Hepatocyte (in vitro differentiated cells): ENCODE data around the gene GPM6B. TPM values are rescaled to one million over a fixed set of nuclear protein-coding genes. Genes with fewer than 3 reads are reported as not detected.

Experiments
- DNase-seq: peaks from one replicate; pipeline ENCODE4 v3.0.0-alpha.2; 2016; ENCODE audit warnings: low spot score
- H2AFZ ChIP-seq: fragments of 200-600 bp; sonication (generic); 2 replicates; pipeline ENCODE4 v1.6.0; 2016; ENCODE audit warnings: antibody characterized with exemption, mild to moderate bottlenecking
- H3K27ac ChIP-seq: fragments of 200-600 bp; sonication (generic); 2 replicates; pipeline ENCODE4 v1.5.1; 2016; ENCODE audit warnings: mild to moderate bottlenecking
- H3K27me3 ChIP-seq: fragments of 200-600 bp; sonication (generic); 2 replicates; pipeline ENCODE4 v1.6.1; 2016
- H3K36me3 ChIP-seq: fragments of 200-600 bp; sonication (generic); replicated peaks from 2 replicates; pipeline ENCODE4 v1.5.1; 2016; ENCODE audit warnings: low read depth; ENCODE audit not compliant: insufficient read depth
- H3K4me1 ChIP-seq: fragments of 200-600 bp; sonication (generic); 2 replicates; pipeline ENCODE4 v1.5.1; 2016; ENCODE audit warnings: mild to moderate bottlenecking, moderate library complexity; ENCODE audit not compliant: insufficient read depth
- H3K4me2 ChIP-seq: fragments of 200-600 bp; sonication (generic); 2 replicates; pipeline ENCODE4 v1.6.0; 2016
- H3K4me3 ChIP-seq: fragments of 200-600 bp; sonication (generic); 2 replicates; pipeline ENCODE4 v1.5.1; 2016; ENCODE audit warnings: mild to moderate bottlenecking
- H3K79me2 ChIP-seq: fragments of 200-600 bp; sonication (generic); 2 replicates; pipeline ENCODE4 v1.6.0; 2017; ENCODE audit warnings: mild to moderate bottlenecking
- H3K9me2 ChIP-seq: fragments of 200-600 bp; sonication (generic); replicated peaks from 2 replicates; pipeline ENCODE4 v1.6.0; 2017; ENCODE audit warnings: mild to moderate bottlenecking; ENCODE audit not compliant: insufficient read depth
- H3K9me3 ChIP-seq: fragments of 200-600 bp; sonication (generic); 2 replicates; pipeline ENCODE4 v1.5.1; 2016; ENCODE audit warnings: low read depth, mild to moderate bottlenecking
- H4K20me1 ChIP-seq: fragments of 200-600 bp; sonication (generic); 2 replicates; pipeline ENCODE4 v1.6.0; 2016; ENCODE audit warnings: mild to moderate bottlenecking; ENCODE audit not compliant: insufficient read depth, poor library complexity, severe bottlenecking
- EZH2 ChIP-seq: fragments of 200-600 bp; sonication (generic); IDR thresholded peaks from 2 replicates; pipeline ENCODE4 v1.6.1; 2016; ENCODE audit warnings: antibody characterized with exemption, mild to moderate bottlenecking, borderline replicate concordance
- EZH2phosphoT487 ChIP-seq: fragments of 200-600 bp; sonication (generic); IDR thresholded peaks from one replicate; pipeline ENCODE4 v1.6.1; 2018; ENCODE audit warnings: antibody characterized with exemption, mild to moderate bottlenecking, low read depth, moderate library complexity; ENCODE audit not compliant: unreplicated experiment, severe bottlenecking
- WGBS: methylation state at CpG from one replicate; pipeline ENCODE4 v1.1.6; 2016; ENCODE audit warnings: low lambda C conversion rate; ENCODE audit errors: missing lambda C conversion rate; 5-methylcytosine and 5-hydroxymethylcytosine counted together
- polyA plus RNA-seq: library from polyadenylated mRNA; unstranded; fragments of >200 nt; fragmentation: Nextera tagmentation; extraction: Ambion mirVana; gene quantifications from 2 replicates; pipeline ENCODE4 v1.2.1, GENCODE V29; 2016
- total RNA-seq: library from RNA; depleted of rRNA; stranded (reverse); fragments of >200 nt; gene quantifications from 2 replicates; pipeline ENCODE4 v1.2.3, GENCODE V29; 2014
- TF ChIP-seq, protein P1 (sequence below): fragments of 200-600 bp; sonication (generic); IDR thresholded peaks from 2 replicates; pipeline ENCODE4 v1.5.1; 2016; ENCODE audit warnings: antibody characterized with exemption, mild to moderate bottlenecking; ENCODE audit not compliant: poor library complexity

The GPM6B gene, protein sequence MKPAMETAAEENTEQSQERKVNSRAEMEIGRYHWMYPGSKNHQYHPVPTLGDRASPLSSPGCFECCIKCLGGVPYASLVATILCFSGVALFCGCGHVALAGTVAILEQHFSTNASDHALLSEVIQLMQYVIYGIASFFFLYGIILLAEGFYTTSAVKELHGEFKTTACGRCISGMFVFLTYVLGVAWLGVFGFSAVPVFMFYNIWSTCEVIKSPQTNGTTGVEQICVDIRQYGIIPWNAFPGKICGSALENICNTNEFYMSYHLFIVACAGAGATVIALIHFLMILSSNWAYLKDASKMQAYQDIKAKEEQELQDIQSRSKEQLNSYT
- total RNA-seq (4.9 and 9.0 TPM in 2 replicates), polyA plus RNA-seq (6.8 and 10.2 TPM in 2 replicates)

DNA sequence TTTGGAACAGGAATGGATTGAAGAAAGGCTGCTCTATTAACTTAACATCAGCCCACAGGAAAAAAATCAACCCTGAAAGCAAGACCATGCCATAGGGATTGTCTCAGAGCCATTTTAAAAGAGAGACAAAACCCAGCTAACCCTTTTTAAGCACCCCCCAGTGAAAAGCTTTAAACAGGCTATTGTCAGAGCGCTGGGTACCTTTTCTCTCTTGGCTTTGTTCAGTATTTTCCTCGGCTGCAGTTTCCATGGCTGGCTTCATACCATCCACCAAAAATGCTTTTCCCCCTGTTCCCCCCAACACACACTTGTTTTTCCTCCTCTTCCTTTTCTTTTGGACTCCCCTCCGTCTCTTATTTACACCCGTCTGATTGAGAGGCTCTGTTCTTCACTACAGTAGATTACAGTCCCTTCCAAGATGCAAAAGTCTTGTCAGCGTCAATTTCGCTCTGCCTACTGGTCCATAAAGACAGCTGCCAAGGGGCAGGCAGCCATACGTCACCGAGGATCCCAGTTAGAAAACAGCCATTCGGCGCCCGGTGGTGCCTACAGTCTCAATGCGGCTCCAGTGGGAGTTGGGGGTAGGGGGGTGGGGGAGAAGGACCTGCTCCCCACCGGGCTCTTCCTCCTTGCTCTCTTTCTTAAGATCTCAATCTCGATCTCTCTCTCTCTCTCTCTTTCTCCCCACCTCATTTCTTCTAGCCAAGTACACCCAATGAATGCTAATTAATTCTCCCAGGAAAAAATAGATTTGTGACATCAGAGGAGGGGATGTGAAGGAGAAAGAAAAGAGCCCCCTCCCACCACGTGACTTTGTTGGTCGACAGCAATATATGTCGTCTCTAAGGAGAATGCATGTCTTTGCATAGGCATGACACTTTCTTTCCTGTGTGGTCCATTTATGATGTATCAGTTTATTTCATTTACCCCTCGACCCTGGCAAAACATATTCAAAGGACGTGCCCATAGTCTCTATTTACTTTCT is at the start of gene GPM6B:
TSS of gene GPM6B (minus strand) at position 451 of the 985 bp plus-strand sequence. CDS start at position 262, 189 bp downstream.
- Histone ChIP-seq H3K79me2 (no peaks in the 10 kb centered on the region), H4K20me1 (no peaks in the 10 kb centered on the region), H3K36me3 (no peaks in the 10 kb centered on the region), H3K4me3 (no peak within 1 kb of the TSS), H3K27me3 (no peaks in the 10 kb centered on the region), H3K9me3 (no peaks in the 10 kb centered on the region), H3K27ac (no peak within 1 kb of the TSS), H2AFZ (no peak within 1 kb of the TSS), H3K4me2 (no peak within 1 kb of the TSS), H3K4me1 (no peaks in the 10 kb centered on the region), H3K9me2 (no peaks in the 10 kb centered on the region)
- TF ChIP-seq EZH2: no peak
- TF ChIP-seq EZH2phosphoT487: no peak
- TF ChIP-seq, protein P1, sequence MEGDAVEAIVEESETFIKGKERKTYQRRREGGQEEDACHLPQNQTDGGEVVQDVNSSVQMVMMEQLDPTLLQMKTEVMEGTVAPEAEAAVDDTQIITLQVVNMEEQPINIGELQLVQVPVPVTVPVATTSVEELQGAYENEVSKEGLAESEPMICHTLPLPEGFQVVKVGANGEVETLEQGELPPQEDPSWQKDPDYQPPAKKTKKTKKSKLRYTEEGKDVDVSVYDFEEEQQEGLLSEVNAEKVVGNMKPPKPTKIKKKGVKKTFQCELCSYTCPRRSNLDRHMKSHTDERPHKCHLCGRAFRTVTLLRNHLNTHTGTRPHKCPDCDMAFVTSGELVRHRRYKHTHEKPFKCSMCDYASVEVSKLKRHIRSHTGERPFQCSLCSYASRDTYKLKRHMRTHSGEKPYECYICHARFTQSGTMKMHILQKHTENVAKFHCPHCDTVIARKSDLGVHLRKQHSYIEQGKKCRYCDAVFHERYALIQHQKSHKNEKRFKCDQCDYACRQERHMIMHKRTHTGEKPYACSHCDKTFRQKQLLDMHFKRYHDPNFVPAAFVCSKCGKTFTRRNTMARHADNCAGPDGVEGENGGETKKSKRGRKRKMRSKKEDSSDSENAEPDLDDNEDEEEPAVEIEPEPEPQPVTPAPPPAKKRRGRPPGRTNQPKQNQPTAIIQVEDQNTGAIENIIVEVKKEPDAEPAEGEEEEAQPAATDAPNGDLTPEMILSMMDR: no peak
- 56% methylated on average over 17 of the region's 19 CpGs for WGBS
- DNase-seq: no peak

DNA sequence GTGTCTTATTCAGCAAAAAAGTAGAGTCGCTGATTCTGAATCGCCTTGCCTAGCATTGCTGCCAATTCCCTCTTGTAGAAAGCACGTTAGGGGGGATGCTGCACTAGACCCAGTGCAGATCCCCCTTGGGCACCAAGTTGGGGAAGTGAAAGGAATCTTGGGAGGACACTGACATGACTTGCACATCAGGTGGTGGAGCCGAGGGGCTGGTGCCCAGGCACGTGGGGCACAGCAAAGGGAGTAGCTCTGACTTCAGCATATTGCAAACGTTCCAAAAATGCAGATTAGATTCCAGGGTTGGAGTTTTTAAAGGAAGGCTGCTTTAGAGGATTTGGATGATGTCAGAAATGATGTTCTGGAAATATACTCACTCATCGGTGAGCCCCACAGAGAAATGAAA is 47.4 kb upstream of the GPM6B start:
- H4K20me1 ChIP-seq: no peaks in the 10 kb centered on the region
- TF ChIP-seq EZH2phosphoT487: no peak
- TF ChIP-seq EZH2: no peak
- TF ChIP-seq, protein P1: no peak
- H3K27ac ChIP-seq: no peak overlapping the region
- H3K27me3 ChIP-seq: no peaks in the 10 kb centered on the region
- no peak for DNase-seq
- WGBS: 65% methylated on average over 7 of the region's 7 CpGs
- H3K36me3 ChIP-seq: no peaks in the 10 kb centered on the region
- H3K79me2 ChIP-seq: no peaks in the 10 kb centered on the region
- no peak overlapping the region for H3K4me2 ChIP-seq
- H3K4me3 ChIP-seq: no peak overlapping the region
- H3K9me2 ChIP-seq: no peaks in the 10 kb centered on the region
- H3K4me1 ChIP-seq: no peaks in the 10 kb centered on the region
- H3K9me3 ChIP-seq: no peaks in the 10 kb centered on the region
- no peak overlapping the region for H2AFZ ChIP-seq

DNA sequence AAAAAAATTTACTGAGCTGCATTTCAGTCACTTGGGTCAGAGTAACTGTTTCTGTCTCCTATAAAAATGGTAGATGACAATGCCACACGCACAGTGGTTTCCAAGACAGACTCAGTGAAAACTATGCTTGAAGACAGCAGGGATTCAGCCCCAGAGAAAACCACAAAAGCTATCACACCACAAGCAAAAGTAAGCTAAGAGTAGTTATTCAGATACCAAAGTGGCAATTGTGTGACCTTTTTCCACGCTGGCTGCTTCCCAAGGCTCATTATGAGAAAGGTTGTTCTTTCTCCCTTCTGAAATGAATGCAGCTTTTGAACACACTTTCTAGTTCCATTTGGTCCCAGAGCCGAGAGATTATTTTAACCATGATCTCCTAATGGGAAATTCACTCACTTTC is 46.4 kb upstream of the GPM6B start:
- Histone ChIP-seq H2AFZ (no peak overlapping the region), H3K27me3 (no peaks in the 10 kb centered on the region), H3K4me3 (no peak overlapping the region), H3K4me1 (no peaks in the 10 kb centered on the region), H3K27ac (no peak overlapping the region), H3K9me2 (no peaks in the 10 kb centered on the region), H3K79me2 (no peaks in the 10 kb centered on the region), H3K9me3 (no peaks in the 10 kb centered on the region), H4K20me1 (no peaks in the 10 kb centered on the region), H3K36me3 (no peaks in the 10 kb centered on the region), H3K4me2 (no peak overlapping the region)
- no peak for TF ChIP-seq EZH2phosphoT487
- no peak for TF ChIP-seq EZH2
- TF ChIP-seq, protein P1: no peak
- WGBS: 68% methylated on average over 3 of the region's 3 CpGs
- no peak for DNase-seq
